GM13976 (cell line): ENCODE data around the gene CEP170B.

Experiments used
- DNase-seq: peaks from one replicate; pipeline ENCODE4 v3.0.0; 2012; ENCODE audit warnings: low spot score
- in situ Hi-C: fragments of 300-500 bp; cut with MboI; formaldehyde crosslinking; loops from one replicate; pipeline ENCODE4 v1.12.0; 2022; ENCODE audit warnings: low sequenced_read_pairs, mixed read lengths, inconsistent platforms; ENCODE audit not compliant: unreplicated experiment
- TF ChIP-seq, protein P1 (sequence below): IDR thresholded peaks from 2 replicates; pipeline ENCODE4 v1.5.1; 2012; ENCODE audit warnings: borderline replicate concordance, mild to moderate bottlenecking; ENCODE audit not compliant: insufficient read depth; ENCODE audit errors: extremely low read depth, missing control alignments, control extremely low read depth

Gene CEP170B

DNA sequence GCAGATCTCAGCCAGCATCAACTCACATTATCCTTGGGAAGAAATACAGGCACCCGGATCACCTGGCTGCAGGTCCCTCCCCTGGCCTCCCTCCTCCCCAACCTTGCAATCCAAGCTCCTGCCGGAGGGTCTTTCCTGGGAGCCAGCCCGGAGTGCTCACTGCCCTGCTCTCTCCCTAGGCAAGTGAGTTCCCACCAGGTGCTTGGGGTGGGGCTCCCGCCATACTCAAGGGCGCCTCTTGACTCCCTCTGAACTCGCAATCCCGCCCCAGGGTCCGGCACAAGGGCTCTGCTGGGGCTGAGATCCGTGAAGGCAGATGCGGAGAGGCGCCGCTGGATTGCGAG lies 1.2 kb upstream of the CEP170B start:
- TF ChIP-seq, protein P1, sequence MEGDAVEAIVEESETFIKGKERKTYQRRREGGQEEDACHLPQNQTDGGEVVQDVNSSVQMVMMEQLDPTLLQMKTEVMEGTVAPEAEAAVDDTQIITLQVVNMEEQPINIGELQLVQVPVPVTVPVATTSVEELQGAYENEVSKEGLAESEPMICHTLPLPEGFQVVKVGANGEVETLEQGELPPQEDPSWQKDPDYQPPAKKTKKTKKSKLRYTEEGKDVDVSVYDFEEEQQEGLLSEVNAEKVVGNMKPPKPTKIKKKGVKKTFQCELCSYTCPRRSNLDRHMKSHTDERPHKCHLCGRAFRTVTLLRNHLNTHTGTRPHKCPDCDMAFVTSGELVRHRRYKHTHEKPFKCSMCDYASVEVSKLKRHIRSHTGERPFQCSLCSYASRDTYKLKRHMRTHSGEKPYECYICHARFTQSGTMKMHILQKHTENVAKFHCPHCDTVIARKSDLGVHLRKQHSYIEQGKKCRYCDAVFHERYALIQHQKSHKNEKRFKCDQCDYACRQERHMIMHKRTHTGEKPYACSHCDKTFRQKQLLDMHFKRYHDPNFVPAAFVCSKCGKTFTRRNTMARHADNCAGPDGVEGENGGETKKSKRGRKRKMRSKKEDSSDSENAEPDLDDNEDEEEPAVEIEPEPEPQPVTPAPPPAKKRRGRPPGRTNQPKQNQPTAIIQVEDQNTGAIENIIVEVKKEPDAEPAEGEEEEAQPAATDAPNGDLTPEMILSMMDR = no peak
- in situ Hi-C loops = no loop called here
- no peak for DNase-seq

DNA sequence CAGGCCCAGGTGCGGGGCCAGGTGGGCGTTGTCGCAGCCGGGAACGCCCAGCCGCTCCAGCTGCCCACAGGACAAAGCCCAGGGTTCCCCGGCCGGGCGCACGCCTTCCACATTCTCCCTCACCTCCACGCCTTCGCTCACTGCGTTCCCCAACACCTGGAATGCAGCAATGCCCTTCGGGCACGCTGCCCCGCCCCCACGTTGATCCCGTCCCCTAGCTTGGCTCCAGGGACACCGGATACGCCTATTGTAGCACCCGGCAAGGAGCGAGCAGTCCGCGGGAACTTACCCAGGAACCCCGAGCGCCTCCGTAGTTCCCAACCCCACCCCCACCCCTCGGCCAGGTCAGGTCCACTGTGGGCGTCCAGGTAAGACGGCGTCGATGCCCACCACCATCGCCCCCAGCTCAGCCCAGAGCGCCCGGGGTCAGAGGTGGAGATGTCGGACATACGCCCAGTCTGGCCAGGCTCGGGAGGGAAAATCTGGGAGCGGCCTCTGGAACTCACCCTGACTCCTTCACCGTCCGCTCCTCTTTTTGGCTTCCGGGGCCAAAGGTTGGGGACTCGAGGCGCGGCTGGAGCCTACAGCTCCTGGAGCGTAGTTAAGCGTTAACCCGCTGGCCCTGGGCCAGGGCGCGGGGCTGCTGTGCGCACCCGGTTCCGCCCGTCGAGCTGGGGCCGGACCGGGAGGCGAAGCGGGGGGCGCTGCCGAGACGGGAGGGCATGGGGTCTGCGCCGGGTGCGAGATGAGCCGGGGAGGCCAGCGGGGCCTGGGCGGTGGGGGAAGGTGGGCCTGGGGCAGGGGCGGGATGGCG lies 594 bp upstream of the CEP170B start:
- TF ChIP-seq, protein P1 = no peak
- in situ Hi-C loops = no loop called here
- DNase-seq = no peak

DNA sequence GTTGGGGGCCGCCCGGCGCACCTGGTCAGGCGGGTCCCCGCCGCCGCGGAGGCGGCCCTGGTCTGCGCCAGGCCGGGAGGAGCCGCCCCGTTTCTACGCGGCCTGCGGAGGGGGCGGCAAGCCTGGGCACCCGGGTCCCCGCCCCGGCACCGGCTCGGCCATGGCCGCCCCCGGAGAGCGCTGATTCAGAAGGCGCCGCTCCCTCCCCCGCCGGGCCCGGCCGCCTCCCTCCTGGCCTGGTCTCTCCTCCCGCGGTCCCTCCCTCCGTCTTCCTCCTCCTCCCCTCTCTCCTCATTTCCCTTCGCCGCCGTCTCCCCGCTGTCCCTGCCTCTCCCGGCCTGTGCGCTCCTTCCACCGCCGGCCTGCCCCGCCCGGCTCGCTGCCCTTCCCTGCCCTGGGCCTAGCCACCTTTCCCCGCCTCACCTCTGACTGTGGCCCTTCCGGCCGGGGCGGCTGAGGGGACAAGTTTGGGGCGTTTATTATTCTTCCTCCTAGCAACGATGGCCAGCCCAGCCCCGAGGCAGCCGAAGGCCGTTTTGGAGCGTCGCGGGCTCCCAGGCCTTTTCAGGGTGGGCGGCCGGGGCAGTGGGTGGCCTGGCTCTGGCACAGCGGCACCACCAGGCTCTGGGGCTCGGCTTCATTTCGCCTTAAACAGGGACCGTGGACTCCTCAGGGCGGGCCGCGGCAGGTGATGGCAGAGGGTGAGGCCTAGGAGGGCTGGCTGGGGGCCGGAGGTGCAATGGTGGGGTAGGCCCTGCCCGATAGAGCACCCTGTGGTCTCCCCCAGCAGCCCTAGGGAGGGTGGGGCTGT lies 768 bp downstream of the CEP170B start:
- no peak for DNase-seq
- in situ Hi-C loops = no loop called here
- TF ChIP-seq, protein P1 = no peak

DNA sequence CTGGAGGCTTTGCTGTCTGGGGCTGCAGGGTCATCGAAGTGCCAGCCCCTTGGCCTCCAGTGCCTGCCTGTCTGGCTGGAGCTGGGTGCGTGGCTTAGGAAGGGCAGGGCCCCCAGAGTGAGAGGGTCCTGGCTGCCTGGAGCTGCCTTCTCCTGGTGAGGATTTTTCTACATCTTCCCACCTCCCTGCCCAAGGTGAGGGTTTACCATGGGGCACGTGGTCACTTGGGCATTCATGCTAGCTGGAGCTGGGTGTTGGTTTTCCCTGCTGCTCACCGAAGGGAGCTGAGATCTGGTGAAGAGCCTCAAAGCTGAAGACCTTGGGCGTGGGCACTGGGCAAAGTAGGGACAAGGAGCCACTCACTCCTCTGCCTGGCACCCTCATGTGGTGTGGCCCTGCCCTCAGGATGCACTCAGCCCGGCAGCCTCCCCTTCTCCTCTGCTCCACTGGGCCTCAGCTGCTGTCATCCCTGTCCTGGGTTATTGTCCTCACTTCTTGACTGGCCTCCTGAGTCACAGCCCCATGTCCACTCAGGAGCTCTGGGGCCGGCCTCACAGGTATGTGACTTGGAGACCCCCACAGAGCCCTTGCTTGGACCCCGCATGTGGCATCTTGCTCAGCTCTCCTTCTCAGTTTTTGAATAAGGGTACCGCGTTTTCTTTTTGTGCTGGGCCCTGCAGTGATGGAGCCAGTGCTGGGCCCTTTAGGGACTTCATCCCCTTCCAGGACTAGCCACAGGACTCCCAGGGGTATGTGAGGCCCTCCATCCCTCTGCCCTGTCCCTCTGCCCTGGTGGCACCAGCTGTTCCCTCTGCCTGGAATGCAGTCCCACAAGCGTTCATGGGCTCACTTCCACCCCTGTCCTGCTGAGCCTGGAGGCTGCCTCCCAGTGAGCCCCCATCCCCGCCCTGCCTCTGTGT lies 1.6 kb downstream of the CEP170B start:
- in situ Hi-C loops = no loop called here
- no peak for DNase-seq
- TF ChIP-seq, protein P1 = no peak

DNA sequence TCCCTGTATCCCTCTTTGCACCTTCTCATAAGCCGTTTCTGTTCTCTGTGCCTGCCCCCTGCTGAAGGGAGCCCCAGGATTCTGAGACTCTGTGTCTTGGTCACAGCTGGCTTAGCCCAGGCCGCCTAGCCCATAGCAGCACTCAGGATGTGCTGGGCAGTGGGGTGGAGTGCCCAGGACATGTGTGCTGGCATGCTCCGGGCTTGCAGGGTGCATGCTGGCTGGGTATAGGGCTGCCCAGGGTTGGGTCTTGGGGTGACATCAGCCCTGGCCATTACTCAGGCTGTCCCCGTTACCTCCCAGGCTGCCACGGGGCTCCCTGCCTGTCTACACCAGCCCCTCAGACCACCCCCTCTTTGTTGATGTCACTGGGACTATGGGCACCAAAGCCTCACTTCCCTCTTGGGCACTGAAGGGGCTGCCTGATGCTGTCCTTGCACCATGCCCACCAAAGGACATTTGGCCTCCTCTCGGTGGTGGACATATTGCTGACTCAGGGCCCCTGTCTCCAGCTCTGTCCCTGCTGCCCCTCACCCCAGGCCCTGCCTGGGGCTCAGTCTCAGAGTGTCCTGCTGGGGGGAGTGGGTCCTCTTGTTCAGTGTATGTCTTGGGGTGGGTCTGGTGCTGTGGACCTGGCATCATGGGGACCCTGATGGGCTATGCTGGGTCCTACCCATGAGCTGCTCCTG lies 2.4 kb downstream of the CEP170B start:
- DNase-seq = no peak
- TF ChIP-seq, protein P1 = no peak
- in situ Hi-C loops = no loop called here
